H1 (cell line): Measurements from ENCODE around the gene NDP. TPM values are rescaled to one million over a fixed set of nuclear protein-coding genes. Genes with fewer than 3 reads are reported as not detected.

ENCODE experiments used
- CBX8 ChIP-seq: fragments of 300-800, 300-1000 bp; sonication (generic); IDR thresholded peaks from 2 replicates; pipeline ENCODE4 v1.7.1; 2016; ENCODE audit warnings: low read depth, low read length, borderline replicate concordance
- CHD1 ChIP-seq: IDR thresholded peaks from 2 replicates; pipeline ENCODE4 v1.6.1; 2012; ENCODE audit warnings: low read depth, low read length, improper control_type of control experiment
- polyA plus RNA-seq, 7 experiments: library from polyadenylated mRNA; depleted of rRNA in 3 of 7; stranded (reverse) in 5 of 7; unstranded in 2 of 7; fragments of >200 nt in 5 of 7; fragments of 200-250 nt in 2 of 7; gene quantifications; 1 replicate in 5 of 7; 2 replicates in 1 of 7; 4 replicates in 1 of 7; pipeline versions ENCODE4 v1.2.1 to v1.2.3, GENCODE V29; 2011 to 2013; ENCODE audit warnings: missing spikeins in 2 of 7, mixed read lengths in 2 of 7
- total RNA-seq: library from RNA; stranded (reverse); fragmentation: NEBNext Ultra II Directional; extraction: Animal tissue kit (Norgen Biotek cat#: 25700); gene quantifications from 2 replicates; pipeline ENCODE4 v1.2.1, GENCODE V29; 2021

The NDP gene
- total and polyA plus RNA-seq, 2 of the 8 experiments (the other 6 are each of a cell fraction or from before 2014, with no cell fraction given), result 0.26 to 0.82 TPM

DNA sequence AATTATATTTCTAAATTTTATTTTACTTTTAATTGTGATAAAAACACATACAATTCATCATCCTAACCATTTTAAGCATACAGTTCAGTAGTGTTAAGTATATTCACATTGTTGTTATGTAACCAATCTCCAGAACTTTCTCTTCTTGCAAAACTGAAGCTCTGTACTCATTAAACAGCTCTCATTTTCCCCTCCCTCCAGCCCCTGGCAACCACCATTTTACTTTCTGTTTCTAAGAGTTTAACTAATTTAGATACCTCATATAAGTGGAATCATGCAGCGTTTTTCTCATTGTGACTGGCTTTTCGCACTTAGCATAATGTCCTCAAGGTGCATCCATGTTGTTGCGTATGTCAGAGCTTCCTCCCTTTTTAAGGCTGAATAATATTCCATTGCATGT, 46.7 kb upstream of the NDP start (continued):
- TF ChIP-seq CBX8 (no peak), CHD1 (no peak)
